ENCODE results near the gene RPL7A. TPM values are rescaled to one million over a fixed set of nuclear protein-coding genes. Genes with fewer than 3 reads are reported as not detected.

The RPL7A gene
- total RNA-seq, 2 experiments from 2014 or later = 2,867 to 2,961 TPM

- TF ChIP-seq EZH2phosphoT487 (IDR thresholded peaks at IDR 0.05; ENCODE audit: borderline replicate concordance, low read depth, low read length) (no peak), CTCF (conservative IDR thresholded peaks at IDR 0.05; ENCODE audit: low read length) (no peak)
- CTCF ChIA-PET (ENCODE audit: unreplicated experiment) = no interaction called here
- H2AFZ ChIP-seq (ENCODE audit: low read length) = no peak overlapping the region
- no peak overlapping the region for H3K27ac ChIP-seq (ENCODE audit: low read depth, low read length, poor library complexity, severe bottlenecking)
- intact Hi-C loops (cut with micrococcal nuclease; ENCODE audit: unreplicated experiment) = no loop called here
- H3K79me2 ChIP-seq (ENCODE audit: insufficient read depth, low read depth, low read length) = peaks cover 40% of the 10 kb centered on the region
- H3K9me3 ChIP-seq (ENCODE audit: low read length) = no peaks in the 10 kb centered on the region
- H3K4me3 ChIP-seq (ENCODE audit: low read depth, low read length, poor library complexity, severe bottlenecking) = no peak overlapping the region
- H3K36me3 ChIP-seq (ENCODE audit: insufficient read depth, low read length) = peaks cover 92% of the 10 kb centered on the region
- H3K4me2 ChIP-seq (ENCODE audit: low read length) = no peak overlapping the region
- H4K20me1 ChIP-seq (ENCODE audit: insufficient read depth, low read length) = peaks cover 14% of the 10 kb centered on the region; the same call in 1 of the 2 replicates
- DNase-seq (ENCODE audit: low spot score) = no peak
- H3K4me1 ChIP-seq (ENCODE audit: insufficient read depth, low read length, poor library complexity, severe bottlenecking) = peaks cover 22% of the 10 kb centered on the region
- POLR2A ChIA-PET = no interaction called here
- no TSS peak for BruUV-seq (replicated peaks)
- no peaks in the 10 kb centered on the region for H3K9me2 ChIP-seq (ENCODE audit: insufficient read depth, low read length)
These were observed 19.2 kb downstream of the RPL7A start for GRCh38 chr9:133367221-133367620.

GRCh38 chr9:133367778-133368177, 19.8 kb downstream of the RPL7A start:
- H3K9me2 ChIP-seq (ENCODE audit: insufficient read depth, low read length) = no peaks in the 10 kb centered on the region
- H3K79me2 ChIP-seq (ENCODE audit: insufficient read depth, low read depth, low read length) = peaks cover 45% of the 10 kb centered on the region
- no peak overlapping the region for H3K4me2 ChIP-seq (ENCODE audit: low read length)
- H2AFZ ChIP-seq (ENCODE audit: low read length) = no peak overlapping the region
- no peak overlapping the region for H3K4me3 ChIP-seq (ENCODE audit: low read depth, low read length, poor library complexity, severe bottlenecking)
- H3K27ac ChIP-seq (ENCODE audit: low read depth, low read length, poor library complexity, severe bottlenecking) = no peak overlapping the region
- peaks cover 26% of the 10 kb centered on the region for H3K4me1 ChIP-seq (ENCODE audit: insufficient read depth, low read length, poor library complexity, severe bottlenecking)
- intact Hi-C loops (cut with micrococcal nuclease; ENCODE audit: unreplicated experiment) = no loop called here
- ChIA-PET POLR2A (no interaction called here), CTCF (ENCODE audit: unreplicated experiment) (no interaction called here)
- no TSS peak for BruUV-seq (replicated peaks)
- H4K20me1 ChIP-seq (ENCODE audit: insufficient read depth, low read length) = peaks cover 16% of the 10 kb centered on the region; the same call in 1 of the 2 replicates
- no peaks in the 10 kb centered on the region for H3K9me3 ChIP-seq (ENCODE audit: low read length)
- no peak for DNase-seq (ENCODE audit: low spot score)
- peaks cover 92% of the 10 kb centered on the region for H3K36me3 ChIP-seq (ENCODE audit: insufficient read depth, low read length)
- TF ChIP-seq EZH2phosphoT487 (IDR thresholded peaks at IDR 0.05; ENCODE audit: borderline replicate concordance, low read depth, low read length) = no peak
- no peak for TF ChIP-seq CTCF (conservative IDR thresholded peaks at IDR 0.05; ENCODE audit: low read length)

- DNase-seq (ENCODE audit: low spot score) = no peak
- ChIA-PET POLR2A (no interaction called here), CTCF (ENCODE audit: unreplicated experiment) (no interaction called here)
- Histone ChIP-seq H3K27ac (ENCODE audit: low read depth, low read length, poor library complexity, severe bottlenecking) (no peak overlapping the region), H2AFZ (ENCODE audit: low read length) (no peak overlapping the region), H3K9me3 (ENCODE audit: low read length) (no peaks in the 10 kb centered on the region), H3K4me1 (ENCODE audit: insufficient read depth, low read length, poor library complexity, severe bottlenecking) (peaks cover 26% of the 10 kb centered on the region), H3K4me3 (ENCODE audit: low read depth, low read length, poor library complexity, severe bottlenecking) (no peak overlapping the region), H3K9me2 (ENCODE audit: insufficient read depth, low read length) (no peaks in the 10 kb centered on the region), H3K4me2 (ENCODE audit: low read length) (no peak overlapping the region), H3K36me3 (ENCODE audit: insufficient read depth, low read length) (peaks cover 92% of the 10 kb centered on the region), H3K79me2 (ENCODE audit: insufficient read depth, low read depth, low read length) (peaks cover 51% of the 10 kb centered on the region), H4K20me1 (ENCODE audit: insufficient read depth, low read length) (peaks cover 16% of the 10 kb centered on the region; the same call in 1 of the 2 replicates)
- TF ChIP-seq EZH2phosphoT487 (IDR thresholded peaks at IDR 0.05; ENCODE audit: borderline replicate concordance, low read depth, low read length) = no peak
- intact Hi-C loops (cut with micrococcal nuclease; ENCODE audit: unreplicated experiment) = no loop called here
- no TSS peak for BruUV-seq (replicated peaks)
These were observed 20.3 kb downstream of the RPL7A start for GRCh38 chr9:133368249-133368881.

Measured in OCI-LY7 (cell line).